HT-29 (cell line): ENCODE measurements around the gene FOXP1. TPM values are rescaled to one million over a fixed set of nuclear protein-coding genes. Genes with fewer than 3 reads are reported as not detected.
A peak's percentile ranks its signal among the peaks of the same experiment; 100 is the strongest.

Experiments used
- DNase-seq: peaks from one replicate; pipeline ENCODE4 v3.0.0-alpha.2; 2015; ENCODE audit warnings: low spot score
- total RNA-seq: library from RNA; depleted of rRNA; stranded (reverse); fragments of >200 nt; shearing (Covaris generic); gene quantifications from 2 replicates; pipeline ENCODE4 v1.2.3, GENCODE V29; 2014

FOXP1 gene
- total RNA-seq, 1 experiment from 2014 or later: 31.0 TPM

- peak; percentile 68 for DNase-seq
These were observed 571.8 kb downstream of the FOXP1 start for GRCh38 chr3:71011565-71012287.

DNA sequence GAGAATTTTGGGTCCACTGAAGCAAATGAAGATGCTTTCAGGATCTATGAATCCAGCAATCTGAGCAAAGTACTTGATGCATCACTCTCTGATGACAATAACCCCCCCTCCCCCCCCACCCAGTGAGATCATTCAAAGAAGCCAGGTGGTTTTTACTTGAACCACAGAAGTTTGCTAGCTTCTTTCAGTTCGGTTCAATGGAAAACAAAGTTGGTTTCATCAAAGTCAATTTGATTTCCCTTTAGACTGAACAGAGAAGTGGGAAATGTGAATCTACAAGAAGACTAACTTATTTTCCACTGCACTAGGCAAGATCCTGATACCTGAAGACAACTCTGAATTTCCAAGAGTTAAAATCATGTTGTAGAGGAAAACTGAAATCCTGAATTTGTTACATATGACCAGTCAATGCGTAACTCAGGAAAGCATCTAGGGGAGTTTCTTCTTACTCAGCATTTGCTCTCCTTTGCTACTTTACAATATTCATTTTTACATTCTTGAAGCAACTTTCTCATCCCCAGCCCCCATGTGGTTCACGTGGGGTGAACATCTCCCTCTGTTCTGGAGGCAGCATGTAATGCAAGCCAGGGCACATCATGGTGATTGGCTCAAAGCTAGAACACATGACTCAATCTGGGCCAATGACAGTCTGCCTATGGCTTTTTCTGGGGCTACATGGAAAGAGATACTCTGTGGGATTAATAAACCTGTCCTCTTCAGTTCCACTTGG lies 572.6 kb downstream of the FOXP1 start:
- DNase-seq: peak; percentile 24

- no peak for DNase-seq
These were observed 575.1 kb downstream of the FOXP1 start for GRCh38 chr3:71008350-71008935.

GRCh38 chr3:71006810-71007785 lies 576.4 kb downstream of the FOXP1 start:
- peak; percentile 64 for DNase-seq

DNA sequence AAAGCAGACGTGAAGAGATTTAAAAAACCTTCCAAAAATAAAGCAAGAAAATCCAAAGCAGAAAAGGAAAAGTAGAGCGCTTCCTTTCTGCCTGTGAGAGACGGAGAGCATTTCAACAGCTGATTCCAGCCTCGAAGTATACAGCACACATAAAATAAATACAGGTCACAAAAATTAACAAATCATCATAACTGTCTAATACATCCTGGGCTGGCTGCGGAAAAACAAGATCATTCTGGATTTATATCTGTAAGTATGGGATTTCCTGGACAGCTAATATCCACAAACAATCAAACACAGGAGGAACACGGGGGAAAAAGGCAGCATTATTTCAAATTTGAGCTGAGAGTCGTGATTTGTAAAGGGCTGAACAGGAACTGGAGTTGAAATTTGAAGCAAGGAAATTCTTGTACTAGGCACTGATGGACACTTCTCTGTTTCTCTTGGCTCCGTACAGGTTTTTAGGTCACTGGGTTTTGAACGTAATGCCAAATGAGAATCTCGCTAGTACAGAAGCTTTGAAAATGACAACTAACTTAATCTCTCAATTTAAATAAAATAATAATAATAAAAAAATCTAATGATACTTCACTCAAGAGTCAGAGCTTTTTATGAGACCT lies 577.7 kb downstream of the FOXP1 start:
- DNase-seq: no peak

GRCh38 chr3:71003511-71003910 lies 580.0 kb downstream of the FOXP1 start:
- DNase-seq: no peak

- DNase-seq: no peak
These were observed 581.2 kb downstream of the FOXP1 start for GRCh38 chr3:71002298-71002697.

- DNase-seq: no peak
These were observed 582.2 kb downstream of the FOXP1 start for GRCh38 chr3:71001303-71001830.

DNA sequence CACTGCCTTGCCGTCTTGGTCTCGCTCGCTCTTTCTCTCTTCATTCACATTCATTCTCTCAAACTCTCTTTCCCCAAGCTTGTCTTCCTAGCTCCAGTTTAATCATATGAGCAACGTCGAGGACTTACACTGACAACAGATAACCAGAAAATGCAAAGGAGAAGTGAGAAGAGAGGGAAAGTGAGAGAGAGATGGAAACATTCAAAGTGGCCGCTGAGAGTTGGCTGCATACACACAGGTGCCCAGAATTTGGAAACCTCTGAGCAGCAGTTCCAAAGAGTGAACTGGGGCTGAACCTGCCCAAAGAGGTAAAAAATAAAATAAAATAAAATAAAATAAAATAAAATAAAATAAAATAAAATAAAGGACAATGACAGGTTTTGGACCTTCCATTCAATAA lies 583.0 kb downstream of the FOXP1 start:
- no peak for DNase-seq

DNA sequence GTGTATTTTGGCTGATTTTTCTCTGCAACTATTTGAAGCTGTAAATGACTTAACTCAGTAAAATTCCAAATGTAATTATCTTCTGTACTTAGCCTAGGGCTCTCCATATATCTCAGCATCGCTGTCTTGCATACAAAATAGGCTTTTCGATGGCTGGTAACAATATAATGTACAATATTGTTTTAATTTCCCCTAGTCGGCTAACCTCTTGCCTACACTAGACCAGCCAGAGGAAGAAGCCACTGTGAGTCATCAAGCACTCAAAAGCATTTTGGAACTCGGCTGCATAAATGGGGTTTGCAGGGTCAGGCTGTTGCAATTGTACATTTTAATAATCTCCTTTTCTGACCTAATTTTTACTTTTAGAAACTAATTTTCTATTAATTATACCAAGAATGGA lies 583.8 kb downstream of the FOXP1 start:
- DNase-seq: no peak

GRCh38 chr3:70996082-70996481 lies 587.4 kb downstream of the FOXP1 start:
- no peak for DNase-seq

- no peak for DNase-seq
These were observed 588.9 kb downstream of the FOXP1 start for GRCh38 chr3:70994644-70995043.

- no peak for DNase-seq
These were observed 590.8 kb downstream of the FOXP1 start for GRCh38 chr3:70992562-70993204.

DNA sequence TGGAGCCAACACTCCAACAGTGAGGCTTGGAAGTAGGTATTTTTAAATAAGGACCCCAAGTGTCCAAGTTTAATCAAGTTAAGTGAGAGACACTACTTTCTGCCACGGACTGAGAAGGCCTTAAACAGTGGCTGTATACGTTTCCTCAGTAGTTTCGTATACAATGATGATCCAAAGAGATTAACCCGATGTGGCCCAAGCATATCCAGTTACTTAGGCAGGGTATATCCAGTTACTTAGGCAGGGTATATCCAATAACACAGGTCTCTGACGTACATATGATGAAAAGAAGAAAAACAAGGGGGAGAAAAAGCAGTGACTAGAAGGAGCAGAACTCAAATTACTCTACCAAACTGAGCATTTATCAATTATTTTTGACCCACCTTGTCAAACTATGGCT lies 591.4 kb downstream of the FOXP1 start:
- no peak for DNase-seq

DNA sequence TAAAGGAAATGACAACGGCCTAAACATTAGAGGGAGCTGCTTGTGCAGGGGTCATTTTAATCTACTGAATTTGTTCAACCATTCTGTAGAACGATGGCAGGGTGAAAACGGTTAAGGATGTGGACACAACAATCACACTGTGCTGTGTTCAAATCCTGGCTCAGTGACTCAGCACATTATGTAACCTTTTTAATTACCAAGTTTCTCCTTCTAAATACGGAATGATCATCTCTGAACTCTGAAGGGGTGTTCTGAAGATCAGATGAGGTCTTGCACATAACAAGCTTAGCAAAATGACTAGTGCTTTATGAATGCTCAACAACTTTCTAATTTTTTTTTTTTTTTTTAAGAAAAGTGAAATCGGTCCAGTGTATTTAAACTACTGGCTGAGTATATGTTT lies 592.8 kb downstream of the FOXP1 start:
- no peak for DNase-seq

- DNase-seq: no peak
These were observed 593.3 kb downstream of the FOXP1 start for GRCh38 chr3:70990185-70990584.

DNA sequence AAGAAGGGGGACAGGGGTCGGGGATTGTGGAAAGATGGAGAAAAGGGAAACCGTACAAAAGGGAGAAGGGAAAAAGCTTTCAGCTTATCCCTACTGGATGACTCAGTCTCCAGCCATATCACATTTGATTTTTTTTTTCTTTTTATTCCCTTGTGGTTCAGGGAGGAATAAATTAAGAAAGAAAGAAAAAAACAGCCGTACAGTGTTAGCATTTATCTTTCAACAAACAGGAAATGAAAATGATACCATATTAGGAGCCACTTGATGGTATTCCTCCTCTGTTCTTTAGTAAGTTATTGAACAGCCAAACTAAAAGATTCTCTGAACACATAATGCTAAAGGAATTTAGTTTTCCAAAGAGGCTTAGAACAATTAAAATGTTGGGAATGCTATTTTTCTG lies 594.4 kb downstream of the FOXP1 start:
- no peak for DNase-seq

GRCh38 chr3:70988111-70988510 lies 595.4 kb downstream of the FOXP1 start:
- DNase-seq: no peak

DNA sequence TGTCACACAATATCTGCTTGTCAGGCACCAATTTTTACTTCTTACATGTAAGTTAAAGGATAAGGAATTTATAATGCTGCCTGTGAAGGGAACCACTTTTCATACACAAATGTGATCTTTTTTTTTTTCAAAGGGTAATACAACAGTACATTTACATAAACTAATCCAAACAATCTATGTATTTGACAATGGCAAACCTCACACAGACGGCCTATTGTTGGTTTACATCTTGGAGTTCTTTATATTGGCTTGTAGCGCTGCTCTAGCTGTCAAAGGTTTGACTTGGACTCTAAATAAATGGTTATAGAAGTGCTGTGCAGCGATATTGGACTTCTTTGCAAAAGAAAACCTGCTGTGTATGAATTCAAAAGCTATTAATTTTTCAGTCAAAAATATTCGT lies 598.0 kb downstream of the FOXP1 start:
- DNase-seq: no peak

DNA sequence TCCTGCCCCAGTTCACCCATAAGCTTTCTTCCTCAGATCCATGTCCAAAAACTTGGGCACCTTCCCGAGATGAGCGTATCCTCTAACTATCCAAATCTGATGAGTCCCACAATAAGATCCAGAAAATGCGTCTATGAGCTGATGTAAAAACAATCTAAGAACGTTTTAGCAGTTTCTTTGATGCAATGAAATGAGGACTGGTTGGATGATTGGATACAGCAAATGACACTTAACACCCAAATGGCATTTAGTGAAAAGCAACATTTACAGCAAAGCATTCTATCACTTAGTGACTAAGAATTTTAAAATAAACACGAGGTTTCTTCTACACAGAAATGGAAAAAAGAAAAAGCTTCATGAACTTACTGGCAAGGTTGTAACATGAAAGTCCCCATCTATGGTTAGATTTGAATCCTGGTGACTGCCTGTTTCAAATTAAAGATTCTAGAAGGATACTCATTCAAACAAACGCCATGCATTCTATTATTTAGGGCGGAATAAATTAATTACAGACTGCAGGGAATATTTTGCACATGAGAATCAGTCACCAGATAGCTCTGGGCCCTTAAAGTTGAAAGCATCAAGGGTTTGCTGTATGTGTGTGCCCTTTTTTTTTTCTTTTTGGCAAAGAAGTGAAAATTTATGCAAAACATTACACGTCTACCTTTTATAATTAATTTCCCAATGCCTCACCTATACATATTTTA lies 598.6 kb downstream of the FOXP1 start:
- no peak for DNase-seq
